GM12878 (cell line): Measurements from ENCODE around the gene FAM110C. TPM values are rescaled to one million over a fixed set of nuclear protein-coding genes. Genes with fewer than 3 reads are reported as not detected.

ENCODE experiments used
- ATAC-seq: fragments of 200-7000 bp; cut with Tn5 transposase; 3 replicates; pipeline ENCODE4 v1.9.1; 2020; ENCODE audit warnings: mild to moderate bottlenecking, moderate library complexity
- BruUV-seq: library from RNA; stranded (reverse); fragments of 400-500 nt; replicated peaks from 2 replicates; lab custom pipeline; 2021; lab: Mats Ljungman, UMichigan
- CTCF ChIA-PET: fragments of 300-600 bp; sonication (Branson Sonifier 250); formaldehyde crosslinking; extraction: SDS; loops from one replicate; lab custom pipeline; 2021; ENCODE audit warnings: inconsistent platforms; lab: Yijun Ruan, JAX
- POLR2A ChIA-PET: fragments of 350-600 bp; formaldehyde crosslinking; extraction: SDS; loops from one replicate; lab custom pipeline; 2021; ENCODE audit warnings: inconsistent platforms; lab: Charles Lee
- RAD21 ChIA-PET: fragments of 300-600 bp; sonication (Branson Sonifier 250); formaldehyde crosslinking; loops from one replicate; lab custom pipeline; 2023; ENCODE audit warnings: antibody characterized with exemption; ENCODE audit not compliant: unreplicated experiment; lab: Charles Lee
- SMC1A ChIA-PET: fragments of 300-600 bp; sonication (Branson Sonifier 250); formaldehyde crosslinking; loops from one replicate; lab custom pipeline; 2023; ENCODE audit not compliant: unreplicated experiment, uncharacterized antibody; lab: Charles Lee
- DNase-seq: peaks from one replicate; pipeline ENCODE4 v3.0.0-alpha.2; 2011; ENCODE audit warnings: low read depth, low spot score
- FAIRE-seq: peaks from 3 replicates; lab custom pipeline; 2011; peaks lifted over from hg19 to GRCh38; lab: Jason Lieb, UNC
- H2AFZ ChIP-seq: 2 replicates; pipeline ENCODE4 v1.6.0; 2011; ENCODE audit warnings: low read depth, low read length, control low read depth; ENCODE audit not compliant: control insufficient read depth
- H3K27ac ChIP-seq: 2 replicates; pipeline ENCODE4 v1.5.1; 2011; ENCODE audit warnings: control low read depth; ENCODE audit not compliant: control insufficient read depth, insufficient read depth
- H3K27me3 ChIP-seq, 2 experiments: replicated peaks in 1 of 2; 2 replicates each; pipeline versions ENCODE4 v1.6.0 to v1.6.1; 2011; ENCODE audit warnings: low read length in 1 of 2; ENCODE audit not compliant: control insufficient read depth in 2 of 2, insufficient read depth in 2 of 2
- H3K36me3 ChIP-seq, 2 experiments: 2 replicates each; pipeline ENCODE4 v1.5.1; 2011; ENCODE audit warnings: low read length in 1 of 2; ENCODE audit not compliant: control insufficient read depth in 2 of 2, insufficient read depth in 2 of 2
- H3K4me1 ChIP-seq: 2 replicates; pipeline ENCODE4 v1.6.1; 2011; ENCODE audit warnings: mild to moderate bottlenecking, low read length, moderate library complexity, mixed read lengths; ENCODE audit not compliant: control insufficient read depth, insufficient read depth
- H3K4me2 ChIP-seq: 2 replicates; pipeline ENCODE4 v1.6.0; 2011; ENCODE audit warnings: control low read depth; ENCODE audit not compliant: control insufficient read depth, insufficient read depth
- H3K4me3 ChIP-seq: fragments of 200-600 bp; sonication (generic); 2 replicates; pipeline ENCODE4 v1.5.1; 2016
- H3K79me2 ChIP-seq: 2 replicates; pipeline ENCODE4 v1.6.0; 2011; ENCODE audit warnings: low read length; ENCODE audit not compliant: control insufficient read depth, insufficient read depth
- H3K9ac ChIP-seq: 2 replicates; pipeline ENCODE4 v1.8.0; 2011; ENCODE audit warnings: low read length, control low read depth, mixed read lengths; ENCODE audit not compliant: control insufficient read depth, insufficient read depth
- H3K9me3 ChIP-seq: replicated peaks from 3 replicates; pipeline ENCODE4 v1.5.1; 2011; ENCODE audit warnings: mild to moderate bottlenecking, low read length; ENCODE audit not compliant: control insufficient read depth, insufficient read depth
- H4K20me1 ChIP-seq: 2 replicates; pipeline ENCODE4 v1.6.0; 2011; ENCODE audit not compliant: control insufficient read depth, insufficient read depth
- ATF7 ChIP-seq: fragments of 450-650 bp; IDR thresholded peaks from 2 replicates; pipeline ENCODE4 v1.6.1; 2016; ENCODE audit warnings: low read depth, mild to moderate bottlenecking
- CBX5 ChIP-seq: sonication (generic); IDR thresholded peaks from 2 replicates; pipeline ENCODE4 v1.6.1; 2016; ENCODE audit warnings: low read depth, moderate library complexity, mild to moderate bottlenecking, inconsistent platforms
- ELK1 ChIP-seq: IDR thresholded peaks from 2 replicates; pipeline ENCODE4 v1.6.1; 2012; ENCODE audit warnings: low read depth, low read length, improper control_type of control experiment
- JUND ChIP-seq: IDR thresholded peaks from 2 replicates; pipeline ENCODE4 v1.6.1; 2012; ENCODE audit warnings: low read depth, mild to moderate bottlenecking, low read length, improper control_type of control experiment, moderate library complexity
- MEF2B ChIP-seq: fragments of 450-650 bp; IDR thresholded peaks from 2 replicates; pipeline ENCODE4 v1.6.1; 2018; ENCODE audit warnings: mild to moderate bottlenecking, moderate library complexity; ENCODE audit not compliant: partially characterized antibody, poor library complexity, severe bottlenecking
- MYB ChIP-seq: fragments of 150-350 bp; IDR thresholded peaks from 2 replicates; pipeline ENCODE4 v1.6.1; 2014; ENCODE audit warnings: mild to moderate bottlenecking, low read depth, low read length, borderline replicate concordance
- NFYB ChIP-seq: IDR thresholded peaks from 2 replicates; pipeline ENCODE4 v1.6.1; 2011; ENCODE audit warnings: low read depth, mild to moderate bottlenecking, low read length, improper control_type of control experiment, moderate library complexity; ENCODE audit not compliant: insufficient read depth
- NRF1 ChIP-seq: conservative IDR thresholded peaks from 2 replicates; pipeline ENCODE4 v1.6.1; 2011; ENCODE audit warnings: mild to moderate bottlenecking, low read depth, low read length, improper control_type of control experiment
- PAX5 ChIP-seq: IDR thresholded peaks from 2 replicates; pipeline ENCODE4 v1.6.1; 2011; ENCODE audit warnings: low read depth, low read length, borderline replicate concordance
- PAX8 ChIP-seq: fragments of 450-650 bp; IDR thresholded peaks from 2 replicates; pipeline ENCODE4 v1.6.1; 2017; ENCODE audit warnings: mild to moderate bottlenecking, moderate library complexity
- POLR2AphosphoS5 ChIP-seq: IDR thresholded peaks from 2 replicates; pipeline ENCODE4 v1.6.1; 2011; ENCODE audit warnings: mild to moderate bottlenecking, low read length, inconsistent platforms
- RAD21 ChIP-seq: IDR thresholded peaks from 2 replicates; pipeline ENCODE4 v1.6.1; 2011; ENCODE audit warnings: mild to moderate bottlenecking, low read depth, low read length, moderate library complexity; ENCODE audit not compliant: insufficient read depth
- RFX5 ChIP-seq: IDR thresholded peaks from 2 replicates; pipeline ENCODE4 v1.6.1; 2011; ENCODE audit warnings: low read depth, low read length, improper control_type of control experiment
- TARDBP ChIP-seq: IDR thresholded peaks from 2 replicates; pipeline ENCODE4 v1.6.1; 2016; ENCODE audit warnings: borderline replicate concordance
- ZSCAN29 ChIP-seq: fragments of 450-650 bp; IDR thresholded peaks from 2 replicates; pipeline ENCODE4 v1.6.1; 2017; ENCODE audit warnings: mild to moderate bottlenecking, moderate library complexity
- WGBS: methylation state at CpG from one replicate; pipeline ENCODE4 v1.1.6; 2016; ENCODE audit warnings: low lambda C conversion rate; ENCODE audit not compliant: insufficient replicate concordance, insufficient coverage; ENCODE audit errors: missing lambda C conversion rate; 5-methylcytosine and 5-hydroxymethylcytosine counted together
- in situ Hi-C: fragments of 300-500 bp; cut with MboI; formaldehyde crosslinking; loops from 9 replicates; pipeline ENCODE4 v1.14.3; 2018; ENCODE audit warnings: mixed read lengths
- intact Hi-C: fragments of 100-400 bp; cut with micrococcal nuclease; formaldehyde crosslinking; loops from one replicate; pipeline ENCODE4 v1.14.2; 2022; ENCODE audit not compliant: unreplicated experiment
- polyA plus RNA-seq, 11 experiments: library from polyadenylated mRNA; depleted of rRNA in 4 of 11; unstranded in 6 of 11; stranded (reverse) in 5 of 11; fragments of >200 nt; fragmentation: Nextera tagmentation in 4 of 11; fragmentation: Illumina TruSeq in 1 of 11; extraction: Ambion mirVana in 4 of 11; extraction: Trizol in 1 of 11; gene quantifications; 1 replicate in 1 of 11; 2 replicates in 10 of 11; pipeline versions ENCODE4 v1.2.1 to v1.2.3, GENCODE V29; 2011 to 2016; ENCODE audit warnings: inconsistent platforms in 2 of 11, missing spikeins in 2 of 11, low read depth in 1 of 11
- total RNA-seq, 4 experiments: library from RNA; depleted of rRNA in 3 of 4; stranded (reverse); fragments of >200 nt in 3 of 4; fragmentation: Illumina TruSeq in 1 of 4; extraction: Trizol in 1 of 4; gene quantifications; 2 replicates each; pipeline versions ENCODE4 v1.2.1 to v1.2.3, GENCODE V29; 2013 to 2021
- TF ChIP-seq, protein P1 (sequence below): IDR thresholded peaks from 2 replicates; pipeline ENCODE4 v1.6.1; 2011; ENCODE audit warnings: borderline replicate concordance, low read depth, mild to moderate bottlenecking, moderate library complexity, low read length; ENCODE audit not compliant: insufficient read depth, poor library complexity, severe bottlenecking

Gene FAM110C
- total and polyA plus RNA-seq, 10 of the 15 experiments (the other 5 are each of a cell fraction or from before 2014, with no cell fraction given), result not detected

DNA sequence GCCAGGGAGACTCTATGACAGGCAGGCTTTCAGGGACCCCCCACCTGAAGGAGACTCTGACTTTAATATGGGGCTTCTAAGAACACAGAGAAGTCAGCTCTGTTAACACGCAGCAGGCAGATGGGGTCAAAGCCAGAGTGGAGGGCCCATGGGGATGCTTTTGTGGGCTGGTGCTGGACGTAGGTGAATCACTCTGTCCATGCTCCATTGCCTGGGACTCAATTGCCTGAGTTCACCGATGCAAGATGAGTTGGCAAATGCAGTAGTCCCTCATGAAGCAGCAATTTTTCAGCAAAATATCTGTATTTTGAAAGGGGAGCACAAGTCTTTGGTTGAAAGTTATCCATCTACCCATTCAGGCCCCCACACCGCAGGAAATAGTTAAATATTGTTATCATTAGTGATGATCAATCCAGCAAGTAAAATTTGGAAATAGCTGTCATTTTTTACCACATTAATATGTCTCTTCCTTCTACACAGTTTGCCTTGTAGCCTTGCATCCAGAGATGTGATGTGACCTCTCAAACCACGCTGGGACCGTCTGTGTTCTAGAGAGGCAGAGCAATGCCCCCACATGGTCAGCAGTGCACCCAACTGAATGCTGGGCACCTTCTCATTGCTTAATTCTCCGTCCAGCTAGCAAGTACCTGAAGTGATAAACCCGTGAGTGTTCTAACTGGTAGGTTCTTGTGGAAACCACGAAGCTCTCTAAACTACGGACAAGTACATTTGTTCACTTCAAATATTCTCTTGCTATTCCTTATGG lies 34.8 kb upstream of the FAM110C start:
- H3K27ac ChIP-seq, result no peak overlapping the region
- in situ Hi-C loops (no loop called here), intact Hi-C loops (no loop called here)
- no peaks in the 10 kb centered on the region for H3K27me3 ChIP-seq
- WGBS, result 11% methylated on average over 10 of the region's 10 CpGs
- ChIA-PET RAD21 (no interaction called here), POLR2A (no interaction called here), CTCF (no interaction called here), SMC1A (interaction anchor here (0.5 kb wide), 1 partner anchor 251 kb away, joined by 3 read pairs; no protein-coding TSS in a partner anchor)
- DNase-seq (no peak), FAIRE-seq (no peak), ATAC-seq (no peak)
- H3K36me3 ChIP-seq, result no peaks in the 10 kb centered on the region
- H2AFZ ChIP-seq, result no peak overlapping the region
- H3K4me1 ChIP-seq, result no peaks in the 10 kb centered on the region
- no peak overlapping the region for H3K4me2 ChIP-seq
- H3K9me3 ChIP-seq, result no peaks in the 10 kb centered on the region
- no peak overlapping the region for H3K9ac ChIP-seq
- H3K79me2 ChIP-seq, result no peaks in the 10 kb centered on the region
- no TSS peak for BruUV-seq
- no peak overlapping the region for H3K4me3 ChIP-seq
- H4K20me1 ChIP-seq, result no peaks in the 10 kb centered on the region
- TF ChIP-seq RAD21 (no peak), PAX5 (no peak)
- TF ChIP-seq, all 136 proteins: peak for 0

- Histone ChIP-seq H2AFZ (no peak overlapping the region), H3K9ac (no peak overlapping the region), H4K20me1 (no peaks in the 10 kb centered on the region), H3K4me2 (no peak overlapping the region), H3K9me3 (no peaks in the 10 kb centered on the region), H3K4me1 (no peaks in the 10 kb centered on the region), H3K4me3 (no peak overlapping the region), H3K36me3 (no peaks in the 10 kb centered on the region), H3K27me3 (no peaks in the 10 kb centered on the region), H3K27ac (no peak overlapping the region), H3K79me2 (no peaks in the 10 kb centered on the region)
- 10% methylated on average over 4 of the region's 4 CpGs for WGBS
- ChIA-PET RAD21 (no interaction called here), CTCF (no interaction called here), SMC1A (no interaction called here), POLR2A (no interaction called here)
- ATAC-seq, result no peak
- intact Hi-C loops (no loop called here), in situ Hi-C loops (no loop called here)
- DNase-seq, result no peak
- FAIRE-seq, result no peak
- BruUV-seq, result no TSS peak
- no peak for TF ChIP-seq ELK1
- no peak for TF ChIP-seq NRF1
- TF ChIP-seq, protein P1, sequence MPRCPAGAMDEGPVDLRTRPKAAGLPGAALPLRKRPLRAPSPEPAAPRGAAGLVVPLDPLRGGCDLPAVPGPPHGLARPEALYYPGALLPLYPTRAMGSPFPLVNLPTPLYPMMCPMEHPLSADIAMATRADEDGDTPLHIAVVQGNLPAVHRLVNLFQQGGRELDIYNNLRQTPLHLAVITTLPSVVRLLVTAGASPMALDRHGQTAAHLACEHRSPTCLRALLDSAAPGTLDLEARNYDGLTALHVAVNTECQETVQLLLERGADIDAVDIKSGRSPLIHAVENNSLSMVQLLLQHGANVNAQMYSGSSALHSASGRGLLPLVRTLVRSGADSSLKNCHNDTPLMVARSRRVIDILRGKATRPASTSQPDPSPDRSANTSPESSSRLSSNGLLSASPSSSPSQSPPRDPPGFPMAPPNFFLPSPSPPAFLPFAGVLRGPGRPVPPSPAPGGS, result no peak
- no peak for TF ChIP-seq ATF7
- TF ChIP-seq CBX5, result no peak
- no peak for TF ChIP-seq JUND
- TF ChIP-seq NFYB, result no peak
- no peak for TF ChIP-seq MEF2B
- no peak for TF ChIP-seq ZSCAN29
- TF ChIP-seq TARDBP, result no peak
- TF ChIP-seq POLR2AphosphoS5, result no peak
- TF ChIP-seq RAD21, result no peak
- no peak for TF ChIP-seq PAX8
- no peak for TF ChIP-seq RFX5
- no peak for TF ChIP-seq MYB
Observed at GRCh38 chr2:80378-80777, 34.1 kb upstream of the FAM110C start.
